ENCODE results near the gene ABHD10.
"Not testable (repeated sequence)": the region's sequence is repeated elsewhere in the genome, so short reads cannot be mapped to it uniquely, and the experiment has no call there.

ABHD10 gene

GRCh38 chr3:112035241-112035640 is 56.4 kb downstream of the ABHD10 start:
- DNase-seq: no peak

DNA sequence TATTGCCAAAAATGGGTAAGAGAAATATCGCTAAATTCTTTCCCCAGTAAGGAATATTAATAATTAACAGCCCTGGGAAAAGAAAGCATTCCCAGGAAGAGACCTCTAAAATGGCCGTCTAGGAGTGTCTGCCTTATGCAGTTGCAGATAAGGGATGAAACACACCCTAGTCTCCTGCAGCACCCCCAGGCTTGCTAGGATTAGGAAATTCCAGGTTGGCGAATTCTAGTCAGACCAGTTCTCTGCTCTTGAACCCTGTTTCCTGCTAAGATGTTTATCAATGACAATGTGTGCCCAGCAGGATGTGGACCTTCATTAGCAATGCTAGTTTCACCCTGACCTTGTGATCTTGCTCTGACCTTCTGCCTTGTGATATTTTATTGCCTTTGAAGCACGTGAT is 58.4 kb downstream of the ABHD10 start:
- DNase-seq: not testable (repeated sequence)

DNA sequence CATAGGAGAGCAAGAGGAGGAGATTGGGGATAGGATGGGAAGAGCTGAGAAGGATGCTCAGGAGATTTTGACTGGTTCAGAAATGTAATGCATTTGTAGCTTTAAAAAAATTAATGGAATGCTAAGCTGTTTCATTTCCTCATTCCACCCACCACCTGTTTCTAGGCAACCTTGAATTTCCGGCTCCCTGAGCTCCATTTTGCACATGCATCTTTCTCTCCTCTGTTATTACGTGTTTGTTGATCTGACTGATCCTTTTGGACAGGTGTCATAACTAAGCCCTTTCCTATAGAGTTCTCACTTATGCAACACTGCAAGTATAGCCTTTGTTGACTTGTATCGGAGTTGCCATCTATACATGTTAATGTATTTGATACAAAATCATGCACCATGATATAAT is 60.0 kb downstream of the ABHD10 start:
- peak; percentile 10 for DNase-seq

- DNase-seq: no peak
Measured at GRCh38 chr3:112041321-112041720, 62.5 kb downstream of the ABHD10 start.

DNA sequence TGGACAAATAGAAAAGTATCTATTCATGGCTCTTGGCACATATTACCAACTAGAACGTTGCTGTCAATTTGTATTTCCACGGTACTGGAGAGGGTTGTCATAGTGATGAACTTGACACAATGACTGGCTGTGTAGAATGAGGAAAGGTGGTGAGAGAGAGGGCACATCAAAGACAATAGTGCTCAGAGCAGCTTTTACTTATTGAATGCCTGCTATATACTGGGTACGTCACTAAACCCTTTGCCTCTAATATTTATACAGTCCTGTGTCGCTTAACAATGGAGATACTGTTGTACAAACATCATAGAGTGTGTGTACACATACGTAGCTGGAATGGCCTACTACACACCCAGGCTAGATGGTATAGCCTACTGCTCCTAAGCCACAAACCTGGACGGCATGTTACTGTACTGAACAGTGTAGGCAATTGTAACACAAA is 64.0 kb downstream of the ABHD10 start:
- DNase-seq: peak; percentile 97

Data from NCI-H1417 treated with DMSO at 0.1 percent for 48 hours (cell line).